Effector memory CD4-positive, alpha-beta T cell (primary cell): Measurements from ENCODE around the gene ARFGAP1.

Experiments
- DNase-seq, 3 donors: peaks; one replicate each; pipeline ENCODE4 v3.0.0-alpha.2; 2020
- H3K27ac ChIP-seq: 2 replicates; pipeline ENCODE4 v1.7.0; 2013; ENCODE audit warnings: mild to moderate bottlenecking, low read length, moderate library complexity; ENCODE audit not compliant: insufficient read depth, poor library complexity, severe bottlenecking
- H3K27me3 ChIP-seq: replicated peaks from 2 replicates; pipeline ENCODE4 v1.7.0; 2013; ENCODE audit warnings: mild to moderate bottlenecking, low read length; ENCODE audit not compliant: insufficient read depth, control insufficient read depth, poor library complexity, severe bottlenecking
- H3K36me3 ChIP-seq: 2 replicates; pipeline ENCODE4 v1.7.0; 2013; ENCODE audit warnings: mild to moderate bottlenecking, low read length, moderate library complexity; ENCODE audit not compliant: control insufficient read depth, insufficient read depth
- H3K4me1 ChIP-seq: 2 replicates; pipeline ENCODE4 v1.7.0; 2013; ENCODE audit warnings: low read length, mild to moderate bottlenecking; ENCODE audit not compliant: control insufficient read depth, insufficient read depth, poor library complexity, severe bottlenecking
- H3K4me3 ChIP-seq: 2 replicates; pipeline ENCODE4 v1.7.0; 2013; ENCODE audit warnings: low read length, low read depth, mild to moderate bottlenecking; ENCODE audit not compliant: insufficient read depth, poor library complexity, severe bottlenecking
- H3K9me3 ChIP-seq: 2 replicates; pipeline ENCODE4 v1.7.0; 2013; ENCODE audit warnings: mild to moderate bottlenecking, low read length, moderate library complexity; ENCODE audit not compliant: control insufficient read depth

ARFGAP1 gene

GRCh38 chr20:63258781-63259180, 13.8 kb upstream of the ARFGAP1 start:
- Histone ChIP-seq H3K4me3 (no peak overlapping the region), H3K27me3 (peaks cover 17% of the 10 kb centered on the region), H3K36me3 (no peaks in the 10 kb centered on the region)

GRCh38 chr20:63259734-63260460, 12.7 kb upstream of the ARFGAP1 start:
- no peaks in the 10 kb centered on the region for H3K9me3 ChIP-seq
- peaks cover 13% of the 10 kb centered on the region for H3K27me3 ChIP-seq
- H3K27ac ChIP-seq: no peak overlapping the region
- no peaks in the 10 kb centered on the region for H3K36me3 ChIP-seq
- H3K4me1 ChIP-seq: no peaks in the 10 kb centered on the region
- no peak overlapping the region for H3K4me3 ChIP-seq
- no peak for DNase-seq

More at GRCh38 chr20:63258781-63259180, 13.8 kb upstream of the ARFGAP1 start:
- H3K4me1 ChIP-seq: no peaks in the 10 kb centered on the region
- no peak overlapping the region for H3K27ac ChIP-seq
- DNase-seq: no peak
- no peaks in the 10 kb centered on the region for H3K9me3 ChIP-seq

- no peaks in the 10 kb centered on the region for H3K36me3 ChIP-seq
- peaks cover 7% of the 10 kb centered on the region for H3K27me3 ChIP-seq
- DNase-seq: no peak
- H3K27ac ChIP-seq: no peak overlapping the region
- no peaks in the 10 kb centered on the region for H3K9me3 ChIP-seq
- no peaks in the 10 kb centered on the region for H3K4me1 ChIP-seq
- no peak overlapping the region for H3K4me3 ChIP-seq
These were observed 12.1 kb upstream of the ARFGAP1 start for GRCh38 chr20:63260521-63260920.

- Histone ChIP-seq H3K27ac (no peak overlapping the region), H3K4me3 (no peak overlapping the region), H3K27me3 (peaks cover 6% of the 10 kb centered on the region), H3K36me3 (no peaks in the 10 kb centered on the region), H3K9me3 (no peaks in the 10 kb centered on the region), H3K4me1 (no peaks in the 10 kb centered on the region)
- no peak for DNase-seq
These were observed 11.4 kb upstream of the ARFGAP1 start for GRCh38 chr20:63261060-63261794.

- no peaks in the 10 kb centered on the region for H3K4me1 ChIP-seq
- no peak overlapping the region for H3K27ac ChIP-seq
- no peak for DNase-seq
- H3K9me3 ChIP-seq: no peaks in the 10 kb centered on the region
- H3K36me3 ChIP-seq: no peaks in the 10 kb centered on the region
- peaks cover 2% of the 10 kb centered on the region for H3K27me3 ChIP-seq
- H3K4me3 ChIP-seq: no peak overlapping the region
These were observed 10.7 kb upstream of the ARFGAP1 start for GRCh38 chr20:63261795-63262528.

- H3K9me3 ChIP-seq: no peaks in the 10 kb centered on the region
- DNase-seq: no peak
- H3K27me3 ChIP-seq: no peaks in the 10 kb centered on the region
- H3K4me1 ChIP-seq: no peaks in the 10 kb centered on the region
- H3K36me3 ChIP-seq: no peaks in the 10 kb centered on the region
- H3K4me3 ChIP-seq: no peak overlapping the region
- no peak overlapping the region for H3K27ac ChIP-seq
These were observed 9.8 kb upstream of the ARFGAP1 start for GRCh38 chr20:63262836-63263235.

GRCh38 chr20:63264000-63264399, 8.6 kb upstream of the ARFGAP1 start:
- no peaks in the 10 kb centered on the region for H3K27me3 ChIP-seq
- H3K4me1 ChIP-seq: no peaks in the 10 kb centered on the region
- H3K4me3 ChIP-seq: no peak overlapping the region

GRCh38 chr20:63264519-63264918, 8.1 kb upstream of the ARFGAP1 start:
- Histone ChIP-seq H3K4me3 (no peak overlapping the region), H3K4me1 (no peaks in the 10 kb centered on the region), H3K9me3 (no peaks in the 10 kb centered on the region), H3K27me3 (no peaks in the 10 kb centered on the region), H3K36me3 (no peaks in the 10 kb centered on the region), H3K27ac (no peak overlapping the region)
- DNase-seq: no peak

More at GRCh38 chr20:63264000-63264399, 8.6 kb upstream of the ARFGAP1 start:
- no peak for DNase-seq
- Histone ChIP-seq H3K9me3 (no peaks in the 10 kb centered on the region), H3K36me3 (no peaks in the 10 kb centered on the region), H3K27ac (no peak overlapping the region)

GRCh38 chr20:63265891-63266515, 6.6 kb upstream of the ARFGAP1 start:
- Histone ChIP-seq H3K4me1 (no peaks in the 10 kb centered on the region), H3K27me3 (no peaks in the 10 kb centered on the region), H3K4me3 (no peak overlapping the region), H3K27ac (no peak overlapping the region), H3K9me3 (no peaks in the 10 kb centered on the region), H3K36me3 (no peaks in the 10 kb centered on the region)
- no peak for DNase-seq
